Cardiac muscle cell (in vitro differentiated cells and primary cell): ENCODE measurements around the gene VSTM2L. TPM values are rescaled to one million over a fixed set of nuclear protein-coding genes. Genes with fewer than 3 reads are reported as not detected.

Experiments used
- DNase-seq, 2 donors: peaks; one replicate each; pipeline versions ENCODE4 v3.0.0 to v3.0.0-alpha.2; 2010 to 2017; ENCODE audit warnings: low read depth in 1 of 2, low spot score in 1 of 2
- H3K27ac ChIP-seq: fragments of 200-600 bp; sonication (generic); 2 replicates; pipeline ENCODE4 v1.5.1; 2016
- H3K27me3 ChIP-seq: fragments of 200-600 bp; sonication (generic); 2 replicates; pipeline ENCODE4 v1.6.0; 2016; ENCODE audit warnings: control low read depth
- H3K36me3 ChIP-seq: fragments of 200-600 bp; sonication (generic); 2 replicates; pipeline ENCODE4 v1.5.1; 2016; ENCODE audit warnings: control low read depth
- H3K4me1 ChIP-seq: fragments of 200-600 bp; sonication (generic); 2 replicates; pipeline ENCODE4 v1.8.1; 2017; ENCODE audit warnings: low read depth, mild to moderate bottlenecking, mixed run types
- H3K4me3 ChIP-seq: fragments of 200-600 bp; sonication (generic); 2 replicates; pipeline ENCODE4 v1.5.1; 2016; ENCODE audit warnings: mild to moderate bottlenecking
- H3K9me3 ChIP-seq: fragments of 200-600 bp; sonication (generic); 2 replicates; pipeline ENCODE4 v1.5.1; 2017; ENCODE audit warnings: low read depth, mild to moderate bottlenecking, control low read depth
- CTCF ChIP-seq: IDR thresholded peaks from 2 replicates; pipeline ENCODE4 v1.5.1; 2012; ENCODE audit warnings: low read depth, mild to moderate bottlenecking, low read length
- polyA plus RNA-seq: library from polyadenylated mRNA; unstranded; fragments of >200 nt; fragmentation: Nextera tagmentation; extraction: Ambion mirVana; gene quantifications from 2 replicates; pipeline ENCODE4 v1.2.1, GENCODE V29; 2016
- total RNA-seq: library from RNA; depleted of rRNA; stranded (reverse); fragments of >200 nt; gene quantifications from 2 replicates; pipeline ENCODE4 v1.2.3, GENCODE V29; 2016

The VSTM2L gene
- total and polyA plus RNA-seq, 2 experiments from 2014 or later, result 83.4 to 321 TPM

GRCh38 chr20:37934634-37935375 is 31.9 kb downstream of the VSTM2L start:
- DNase-seq, result no peak
- no peak for TF ChIP-seq CTCF
- Histone ChIP-seq H3K4me3 (no peak overlapping the region), H3K9me3 (no peaks in the 10 kb centered on the region), H3K27ac (no peak overlapping the region), H3K36me3 (peaks cover 2% of the 10 kb centered on the region), H3K4me1 (peaks cover 19% of the 10 kb centered on the region), H3K27me3 (no peaks in the 10 kb centered on the region)

GRCh38 chr20:37935435-37935834 is 32.5 kb downstream of the VSTM2L start:
- peak in 1 of 2 donors; percentile 17 for DNase-seq
- Histone ChIP-seq H3K9me3 (no peaks in the 10 kb centered on the region), H3K4me1 (peaks cover 13% of the 10 kb centered on the region), H3K27ac (no peak overlapping the region), H3K36me3 (peaks cover 2% of the 10 kb centered on the region), H3K4me3 (no peak overlapping the region), H3K27me3 (no peaks in the 10 kb centered on the region)
- TF ChIP-seq CTCF, result no peak

- no peak for TF ChIP-seq CTCF
- peaks cover 7% of the 10 kb centered on the region for H3K4me1 ChIP-seq
- peaks cover 2% of the 10 kb centered on the region for H3K36me3 ChIP-seq
- H3K27ac ChIP-seq, result no peak overlapping the region
- no peaks in the 10 kb centered on the region for H3K27me3 ChIP-seq
- no peak overlapping the region for H3K4me3 ChIP-seq
- DNase-seq, result no peak
- no peaks in the 10 kb centered on the region for H3K9me3 ChIP-seq
Measured at GRCh38 chr20:37936041-37936440, 33.1 kb downstream of the VSTM2L start.

GRCh38 chr20:37936451-37936850 is 33.5 kb downstream of the VSTM2L start:
- Histone ChIP-seq H3K4me1 (peaks cover 6% of the 10 kb centered on the region), H3K36me3 (peaks cover 2% of the 10 kb centered on the region), H3K4me3 (no peak overlapping the region), H3K27me3 (no peaks in the 10 kb centered on the region), H3K9me3 (no peaks in the 10 kb centered on the region), H3K27ac (no peak overlapping the region)
- DNase-seq, result no peak
- TF ChIP-seq CTCF, result no peak

- Histone ChIP-seq H3K27me3 (no peaks in the 10 kb centered on the region), H3K27ac (no peak overlapping the region), H3K4me1 (peaks cover 6% of the 10 kb centered on the region), H3K36me3 (peaks cover 2% of the 10 kb centered on the region), H3K9me3 (no peaks in the 10 kb centered on the region), H3K4me3 (no peak overlapping the region)
- DNase-seq, result no peak
- TF ChIP-seq CTCF, result no peak
Measured at GRCh38 chr20:37937686-37938085, 34.8 kb downstream of the VSTM2L start.
